Renal pelvis (tissue), 4 donors: ENCODE results near the gene CCHCR1. TPM values are rescaled to one million over a fixed set of nuclear protein-coding genes. Genes with fewer than 3 reads are reported as not detected.
"Not testable (repeated sequence)": the region's sequence is repeated elsewhere in the genome, so short reads cannot be mapped to it uniquely, and the experiment has no call there.

Experiments used
- DNase-seq: peaks from one replicate; pipeline ENCODE4 v3.0.0-alpha.2; 2013
- polyA plus RNA-seq, 3 donors: library from polyadenylated mRNA; unstranded; fragments of 120-200 nt; gene quantifications; one replicate each; pipeline ENCODE4 v1.2.1, GENCODE V29; 2013; ENCODE audit not compliant: insufficient read length in 3 of 3

The CCHCR1 gene
- polyA plus RNA-seq, 3 donors = 35.4 to 48.5 (median 41.7) TPM

GRCh38 chr6:31164475-31165063 lies 7.0 kb upstream of the CCHCR1 start:
- not testable (repeated sequence) for DNase-seq

- no peak for DNase-seq
Measured at GRCh38 chr6:31163922-31164321, 6.3 kb upstream of the CCHCR1 start.

- no peak for DNase-seq
Measured at GRCh38 chr6:31162463-31163165, 5.0 kb upstream of the CCHCR1 start.

- DNase-seq = no peak
Measured at GRCh38 chr6:31161216-31162126, 3.9 kb upstream of the CCHCR1 start.

GRCh38 chr6:31158863-31159855 lies 1.6 kb upstream of the CCHCR1 start:
- no peak for DNase-seq

- DNase-seq = peak; percentile 99
Measured at GRCh38 chr6:31158140-31158862, 699 bp upstream of the CCHCR1 start, which contains the start of gene TCF19. Gene TCF19, plus strand, starts transcription at chr6:31158589. Its CDS starts 881 bp downstream, at chr6:31159470.

- DNase-seq = no peak
Measured at GRCh38 chr6:31156641-31157040, 961 bp downstream of the CCHCR1 start.

- DNase-seq = no peak
Measured at GRCh38 chr6:31154436-31154835, 3.2 kb downstream of the CCHCR1 start.

GRCh38 chr6:31152781-31153180 lies 4.8 kb downstream of the CCHCR1 start:
- no peak for DNase-seq

- no peak for DNase-seq
Measured at GRCh38 chr6:31149827-31150447, 7.7 kb downstream of the CCHCR1 start.

GRCh38 chr6:31145386-31145785 lies 12.2 kb downstream of the CCHCR1 start:
- no peak for DNase-seq

GRCh38 chr6:31144970-31145340 lies 12.6 kb downstream of the CCHCR1 start:
- DNase-seq = no peak

- DNase-seq = no peak
Measured at GRCh38 chr6:31144296-31144969, 13.2 kb downstream of the CCHCR1 start.

GRCh38 chr6:31143148-31143547 lies 14.5 kb downstream of the CCHCR1 start:
- DNase-seq = no peak

GRCh38 chr6:31142361-31142761 lies 15.2 kb downstream of the CCHCR1 start:
- no peak for DNase-seq

GRCh38 chr6:31140643-31141042 lies 17.0 kb downstream of the CCHCR1 start:
- DNase-seq = no peak

GRCh38 chr6:31139599-31139998 lies 18.0 kb downstream of the CCHCR1 start:
- DNase-seq = no peak

GRCh38 chr6:31138982-31139381 lies 18.6 kb downstream of the CCHCR1 start, which contains the start of gene PSORS1C2:
Gene PSORS1C2, minus strand, starts transcription at chr6:31139066. Its CDS starts 40 bp downstream, at chr6:31139026.
- no peak for DNase-seq

GRCh38 chr6:31135710-31136109 lies 21.9 kb downstream of the CCHCR1 start:
- no peak for DNase-seq
